Stimulated activated memory B cell treated with anti-CD40 and anti-IgM and Interleukin-4, amounts not matched to agents 10 μg/mL and 1 μg/mL and 100 μg/mL, for 72 hours (primary cell): ENCODE results near the gene XRCC4.

Experiments used
- ATAC-seq: fragments of 150-1000 bp; cut with Tn5 transposase; 2 replicates; pipeline ENCODE4 v1.10.0; 2021
- H3K27ac Mint-ChIP-seq: one replicate; pipeline ENCODE4 v1.8.0; 2022; ENCODE audit warnings: mild to moderate bottlenecking, mixed read lengths
- H3K27me3 Mint-ChIP-seq: one replicate; pipeline ENCODE4 v1.8.0; 2022; ENCODE audit warnings: mixed read lengths
- H3K36me3 Mint-ChIP-seq: one replicate; pipeline ENCODE4 v1.8.0; 2022; ENCODE audit warnings: mixed read lengths
- H3K4me1 Mint-ChIP-seq: one replicate; pipeline ENCODE4 v1.8.0; 2022; ENCODE audit warnings: mixed read lengths
- H3K4me3 Mint-ChIP-seq: one replicate; pipeline ENCODE4 v1.8.0; 2022; ENCODE audit warnings: mild to moderate bottlenecking, moderate library complexity, mixed read lengths
- H3K9me3 Mint-ChIP-seq: one replicate; pipeline ENCODE4 v1.8.0; 2022; ENCODE audit warnings: mixed read lengths

The XRCC4 gene

GRCh38 chr5:83076742-83077661, at the start of gene XRCC4, which contains the start of gene TMEM167A:
XRCC4 (plus strand) TSS chr5:83077547; CDS start chr5:83104920, 27,373 bp downstream.
TMEM167A (minus strand) TSS chr5:83077394; CDS start chr5:83077323, 71 bp downstream.
- Mint-ChIP-seq H3K27me3 (no peaks in the 10 kb centered on the region), H3K36me3 (peaks cover 14% of the 10 kb centered on the region), H3K9me3 (no peaks in the 10 kb centered on the region), H3K4me1 (peaks cover 50% of the 10 kb centered on the region), H3K27ac (peak within 1 kb of the TSS; percentile 90), H3K4me3 (peak within 1 kb of the TSS; percentile 95)
- ATAC-seq, result peak; percentile 100

DNA sequence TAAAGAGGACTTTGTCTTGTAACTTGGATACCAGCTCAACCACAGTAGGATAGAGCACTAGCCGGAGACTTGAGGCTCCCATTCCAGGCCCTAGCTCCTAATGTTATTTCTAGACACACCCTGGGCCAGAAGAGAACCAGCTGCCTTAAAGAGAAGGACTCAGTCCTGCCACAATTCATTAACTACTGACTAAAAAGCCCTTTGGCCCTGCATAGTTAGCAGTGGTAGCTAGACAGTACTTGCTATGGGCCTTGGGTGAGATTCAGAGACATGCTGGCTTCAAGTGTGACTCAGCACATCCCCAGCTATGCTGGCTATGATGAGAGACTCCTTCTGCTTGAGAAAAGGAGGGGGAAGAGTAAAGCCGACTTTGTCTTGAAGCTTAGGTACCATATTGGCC, 47.4 kb upstream of the XRCC4 start:
- H3K4me3 Mint-ChIP-seq, result no peak overlapping the region
- H3K36me3 Mint-ChIP-seq, result no peaks in the 10 kb centered on the region
- H3K4me1 Mint-ChIP-seq, result peaks cover 14% of the 10 kb centered on the region
- no peaks in the 10 kb centered on the region for H3K9me3 Mint-ChIP-seq
- no peak for ATAC-seq
- H3K27ac Mint-ChIP-seq, result no peak overlapping the region
- no peaks in the 10 kb centered on the region for H3K27me3 Mint-ChIP-seq

DNA sequence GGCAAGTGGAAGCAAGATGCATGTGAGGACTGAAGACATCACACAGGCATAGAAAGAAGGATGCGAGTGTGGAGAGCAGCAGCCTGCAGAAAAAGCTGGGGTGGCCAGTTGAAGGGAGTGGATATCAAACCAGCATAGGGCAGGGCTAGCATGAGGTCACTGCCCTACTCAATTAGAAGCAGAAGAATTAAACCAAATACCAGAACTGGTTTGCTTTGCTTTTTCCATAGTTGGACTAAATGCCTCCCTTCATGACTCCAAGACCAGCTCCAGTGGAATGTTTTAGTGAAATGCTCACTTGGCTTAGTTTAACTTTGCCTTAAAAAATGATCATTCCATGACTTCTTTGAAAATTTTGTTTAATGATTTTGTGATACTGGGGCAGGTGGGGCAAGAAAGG, 46.0 kb upstream of the XRCC4 start:
- H3K4me3 Mint-ChIP-seq, result no peak overlapping the region
- no peaks in the 10 kb centered on the region for H3K36me3 Mint-ChIP-seq
- H3K9me3 Mint-ChIP-seq, result no peaks in the 10 kb centered on the region
- H3K27me3 Mint-ChIP-seq, result no peaks in the 10 kb centered on the region
- H3K27ac Mint-ChIP-seq, result no peak overlapping the region
- peaks cover 14% of the 10 kb centered on the region for H3K4me1 Mint-ChIP-seq
- no peak for ATAC-seq

DNA sequence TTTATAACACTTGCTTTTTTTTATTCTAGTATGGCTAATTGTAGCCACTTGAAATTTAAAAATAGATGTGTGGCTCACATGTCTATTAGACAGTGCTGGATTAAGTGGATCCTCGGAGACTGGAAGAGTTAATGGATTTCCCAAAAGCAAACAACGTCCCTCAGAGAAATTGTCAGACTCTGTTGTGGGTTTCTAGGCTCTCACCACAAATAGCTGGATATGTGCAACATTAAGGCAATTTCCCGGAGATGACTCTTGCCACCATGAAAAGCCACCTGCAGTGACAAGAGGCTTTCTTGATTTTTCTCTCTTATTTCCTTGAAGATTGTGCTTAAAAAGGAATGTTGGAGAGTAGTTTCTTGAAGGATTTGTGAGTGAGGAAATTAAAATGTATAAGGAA, 43.3 kb upstream of the XRCC4 start:
- Mint-ChIP-seq H3K36me3 (no peaks in the 10 kb centered on the region), H3K27me3 (no peaks in the 10 kb centered on the region), H3K4me1 (no peaks in the 10 kb centered on the region), H3K4me3 (no peak overlapping the region), H3K9me3 (no peaks in the 10 kb centered on the region), H3K27ac (no peak overlapping the region)
- ATAC-seq, result no peak

DNA sequence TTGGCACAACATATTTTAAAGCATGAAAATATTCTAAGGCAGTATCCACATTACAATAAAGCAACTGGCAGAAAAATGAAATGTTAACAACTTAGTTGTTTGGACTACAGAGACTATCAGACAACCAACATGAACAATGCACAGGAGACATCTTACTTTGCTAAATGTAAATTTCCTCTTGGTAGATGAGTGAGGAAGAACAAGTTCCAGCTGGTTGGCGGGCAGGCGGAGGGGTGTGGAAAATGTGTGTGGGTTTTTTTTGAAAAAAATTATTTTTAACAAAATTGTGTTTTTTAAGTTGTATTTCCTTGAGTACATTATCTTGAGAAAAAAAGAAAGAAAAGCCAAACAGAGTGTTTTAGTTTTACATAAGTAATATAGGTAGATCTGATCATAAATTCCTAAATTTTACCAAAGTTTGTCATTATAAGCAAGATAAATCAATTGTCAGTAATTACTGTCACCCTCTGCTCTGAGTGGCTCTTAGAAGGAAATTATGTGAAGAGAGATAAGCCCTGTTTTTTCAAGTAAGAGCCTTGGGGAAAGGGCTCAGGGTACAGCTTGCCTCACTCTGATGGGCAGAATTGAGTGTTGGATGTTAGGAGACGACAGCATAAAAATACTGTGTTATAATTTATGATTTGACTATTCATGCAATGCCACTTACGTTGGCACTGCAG, 42.7 kb upstream of the XRCC4 start:
- Mint-ChIP-seq H3K4me1 (no peaks in the 10 kb centered on the region), H3K36me3 (no peaks in the 10 kb centered on the region), H3K9me3 (no peaks in the 10 kb centered on the region), H3K27ac (no peak overlapping the region), H3K27me3 (no peaks in the 10 kb centered on the region), H3K4me3 (no peak overlapping the region)
- no peak for ATAC-seq

DNA sequence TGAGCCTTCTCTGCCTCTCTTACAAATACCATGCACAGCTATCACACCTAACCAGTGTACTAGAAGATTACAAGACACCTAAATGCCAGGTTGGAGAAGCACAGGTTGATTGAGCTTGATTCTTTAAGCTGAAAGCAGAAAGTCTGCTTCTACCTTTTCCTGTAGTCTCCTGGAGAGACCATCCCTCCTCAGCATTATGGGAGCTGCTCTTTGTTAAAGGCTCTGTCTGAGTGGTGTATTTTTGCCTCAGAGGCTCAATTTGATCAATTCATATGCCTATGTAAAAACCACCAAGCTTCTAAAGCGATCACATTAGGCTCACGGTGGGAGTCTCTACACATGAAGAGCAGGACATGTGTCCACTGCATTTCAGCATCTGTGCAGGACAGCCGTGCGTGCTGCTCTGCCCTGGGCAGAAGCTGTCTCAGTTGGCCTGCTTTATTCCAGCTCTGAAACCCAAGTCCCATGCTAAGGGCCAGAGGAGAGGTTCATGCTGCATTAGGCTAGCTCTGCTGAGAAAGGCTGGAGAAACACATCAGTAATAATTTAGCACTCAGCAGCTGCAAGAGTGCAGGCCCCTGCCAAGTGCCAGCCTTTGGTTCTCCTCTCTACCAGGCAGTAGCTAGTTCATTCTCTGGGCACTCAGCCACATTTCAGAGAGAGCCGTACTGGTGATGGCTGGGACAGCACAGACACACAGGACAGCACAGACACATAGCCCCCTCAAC, 41.8 kb upstream of the XRCC4 start:
- Mint-ChIP-seq H3K27me3 (no peaks in the 10 kb centered on the region), H3K9me3 (no peaks in the 10 kb centered on the region), H3K27ac (no peak overlapping the region), H3K4me3 (no peak overlapping the region), H3K36me3 (no peaks in the 10 kb centered on the region), H3K4me1 (no peaks in the 10 kb centered on the region)
- ATAC-seq, result peak; percentile 48

DNA sequence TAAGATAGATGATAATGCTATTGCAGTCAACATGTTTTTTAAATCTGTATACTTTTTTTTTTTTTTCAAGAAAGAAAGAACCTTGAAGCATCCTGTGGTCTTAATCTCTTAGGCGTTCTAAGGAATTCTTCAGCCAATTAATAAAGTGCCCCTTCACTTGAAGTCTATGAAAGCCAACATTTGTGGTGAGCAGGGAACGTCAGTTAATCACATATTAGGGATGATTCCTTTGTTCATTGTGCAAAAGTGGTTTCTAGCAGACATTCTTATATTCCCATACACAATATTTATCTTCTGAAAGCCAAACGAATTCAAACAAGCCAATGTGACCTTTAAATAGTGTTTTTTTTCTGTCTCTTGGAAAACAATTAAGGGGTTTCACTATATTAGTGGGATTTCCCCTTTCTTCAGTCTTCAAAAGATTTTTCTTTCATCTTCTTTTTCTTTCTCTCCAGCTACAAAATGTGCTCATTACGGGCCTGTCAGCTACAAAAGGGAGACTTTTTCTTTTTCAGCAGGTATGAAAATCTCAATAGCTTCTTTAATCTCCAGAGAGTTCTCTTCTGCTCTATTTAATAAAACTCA, 40.3 kb upstream of the XRCC4 start:
- Mint-ChIP-seq H3K27ac (no peak overlapping the region), H3K9me3 (no peaks in the 10 kb centered on the region), H3K4me1 (no peaks in the 10 kb centered on the region), H3K36me3 (no peaks in the 10 kb centered on the region), H3K4me3 (no peak overlapping the region), H3K27me3 (no peaks in the 10 kb centered on the region)
- no peak for ATAC-seq

DNA sequence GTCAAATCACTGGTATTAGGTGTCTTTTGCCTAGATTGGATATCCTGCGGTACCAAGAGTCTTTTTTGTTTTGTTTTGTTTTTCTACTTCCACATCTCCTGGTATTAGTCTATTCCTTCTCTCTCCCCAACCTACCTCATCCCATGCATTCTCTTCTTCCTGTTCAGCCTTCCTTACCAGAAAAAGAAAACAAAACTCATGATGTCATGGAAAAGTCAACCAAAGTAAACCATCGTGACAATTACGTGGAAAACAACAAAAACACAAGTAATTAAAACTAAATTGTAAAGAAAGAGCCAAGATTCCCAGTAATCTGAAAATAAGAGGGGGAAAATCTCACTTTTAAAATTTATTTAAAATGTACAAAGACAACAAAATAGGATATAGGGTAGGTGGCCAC, 38.4 kb upstream of the XRCC4 start:
- H3K27me3 Mint-ChIP-seq, result no peaks in the 10 kb centered on the region
- H3K36me3 Mint-ChIP-seq, result peaks cover 6% of the 10 kb centered on the region
- no peak for ATAC-seq
- H3K9me3 Mint-ChIP-seq, result no peaks in the 10 kb centered on the region
- H3K4me3 Mint-ChIP-seq, result no peak overlapping the region
- no peaks in the 10 kb centered on the region for H3K4me1 Mint-ChIP-seq
- no peak overlapping the region for H3K27ac Mint-ChIP-seq

DNA sequence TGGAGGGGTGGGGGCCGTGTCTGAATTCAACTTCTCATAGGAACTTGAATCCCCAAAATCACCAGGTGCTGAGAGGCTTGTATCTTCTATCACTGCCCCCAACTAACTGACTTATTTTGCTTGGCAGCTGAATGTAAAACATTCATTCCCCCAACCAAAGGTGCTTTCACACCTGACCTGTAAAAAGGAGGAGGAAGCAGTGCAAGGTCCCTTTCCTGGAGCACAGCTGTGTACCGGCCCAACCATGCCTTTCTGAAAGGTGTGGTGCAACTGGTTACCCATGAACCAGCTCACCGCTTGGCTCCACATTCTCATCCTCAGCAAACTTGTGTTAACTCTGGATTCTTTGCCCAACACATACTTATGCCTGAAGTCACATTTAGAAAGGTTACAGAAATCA, 34.8 kb upstream of the XRCC4 start:
- Mint-ChIP-seq H3K4me3 (no peak overlapping the region), H3K27me3 (no peaks in the 10 kb centered on the region), H3K9me3 (no peaks in the 10 kb centered on the region), H3K36me3 (peaks cover 6% of the 10 kb centered on the region), H3K4me1 (no peaks in the 10 kb centered on the region), H3K27ac (no peak overlapping the region)
- ATAC-seq, result no peak

DNA sequence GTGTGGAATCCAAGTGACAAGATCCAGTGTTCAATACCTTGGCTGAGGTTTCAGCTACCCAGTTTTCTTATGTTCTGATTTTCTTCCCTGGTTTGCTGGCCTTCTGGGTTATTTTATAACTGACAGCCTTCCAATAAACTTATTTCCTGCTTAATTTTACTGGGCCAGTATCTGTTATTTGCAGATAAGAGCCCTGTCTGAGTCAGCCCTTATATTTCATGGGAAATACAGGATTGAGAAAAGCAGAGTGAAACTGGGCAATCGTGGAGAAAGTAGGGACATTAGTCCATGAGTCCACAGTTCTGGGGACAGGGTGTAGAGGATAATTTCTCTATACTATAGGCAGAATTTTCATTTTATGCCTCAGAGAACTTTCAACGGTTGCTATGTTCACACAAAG, 32.4 kb upstream of the XRCC4 start:
- no peak for ATAC-seq
- H3K27ac Mint-ChIP-seq, result no peak overlapping the region
- no peaks in the 10 kb centered on the region for H3K27me3 Mint-ChIP-seq
- H3K36me3 Mint-ChIP-seq, result peaks cover 10% of the 10 kb centered on the region
- no peaks in the 10 kb centered on the region for H3K9me3 Mint-ChIP-seq
- H3K4me1 Mint-ChIP-seq, result no peaks in the 10 kb centered on the region
- no peak overlapping the region for H3K4me3 Mint-ChIP-seq

- Mint-ChIP-seq H3K4me1 (no peaks in the 10 kb centered on the region), H3K9me3 (no peaks in the 10 kb centered on the region)
- ATAC-seq, result no peak
Measured at GRCh38 chr5:83048277-83048676, 29.1 kb upstream of the XRCC4 start.

GRCh38 chr5:83048811-83049210, 28.5 kb upstream of the XRCC4 start:
- H3K4me3 Mint-ChIP-seq, result no peak overlapping the region
- H3K4me1 Mint-ChIP-seq, result no peaks in the 10 kb centered on the region
- peaks cover 22% of the 10 kb centered on the region for H3K36me3 Mint-ChIP-seq
- no peaks in the 10 kb centered on the region for H3K27me3 Mint-ChIP-seq
- no peaks in the 10 kb centered on the region for H3K9me3 Mint-ChIP-seq
- H3K27ac Mint-ChIP-seq, result no peak overlapping the region
- no peak for ATAC-seq

More at GRCh38 chr5:83048277-83048676, 29.1 kb upstream of the XRCC4 start:
- Mint-ChIP-seq H3K27me3 (no peaks in the 10 kb centered on the region), H3K27ac (no peak overlapping the region), H3K36me3 (peaks cover 21% of the 10 kb centered on the region), H3K4me3 (no peak overlapping the region)

DNA sequence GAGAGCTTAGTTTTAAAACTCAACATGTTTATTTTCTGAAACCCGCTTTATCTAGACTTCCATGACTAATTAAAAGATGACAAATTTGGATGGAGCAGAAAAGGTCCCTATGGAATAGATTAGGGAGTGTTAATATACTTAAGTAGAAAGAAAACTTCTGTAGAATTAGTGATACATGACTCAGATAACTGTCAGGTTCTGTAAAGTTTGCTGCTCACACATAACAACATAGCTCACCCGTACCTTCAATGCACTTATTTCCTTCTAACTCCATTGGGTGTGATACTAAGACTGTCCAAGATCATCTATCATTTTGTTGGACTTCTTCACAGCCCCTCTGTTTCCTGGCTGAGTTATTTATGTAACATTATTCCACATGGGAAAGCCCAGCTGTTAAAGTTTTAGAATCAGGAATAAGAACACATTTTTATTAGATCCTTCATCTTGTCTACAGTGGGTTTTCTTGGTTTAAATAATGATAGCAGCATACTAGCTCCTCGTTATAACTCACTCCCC, 27.9 kb upstream of the XRCC4 start:
- Mint-ChIP-seq H3K27me3 (no peaks in the 10 kb centered on the region), H3K4me1 (no peaks in the 10 kb centered on the region), H3K4me3 (no peak overlapping the region), H3K27ac (no peak overlapping the region), H3K36me3 (peaks cover 26% of the 10 kb centered on the region), H3K9me3 (no peaks in the 10 kb centered on the region)
- no peak for ATAC-seq

GRCh38 chr5:83050723-83051340, 26.5 kb upstream of the XRCC4 start:
- H3K9me3 Mint-ChIP-seq, result no peaks in the 10 kb centered on the region

More at GRCh38 chr5:83050723-83051340, 26.5 kb upstream of the XRCC4 start:
- no peaks in the 10 kb centered on the region for H3K27me3 Mint-ChIP-seq
- peaks cover 39% of the 10 kb centered on the region for H3K36me3 Mint-ChIP-seq
- no peaks in the 10 kb centered on the region for H3K4me1 Mint-ChIP-seq
- H3K27ac Mint-ChIP-seq, result no peak overlapping the region
- no peak for ATAC-seq
- no peak overlapping the region for H3K4me3 Mint-ChIP-seq
